Transverse colon (tissue), 4 donors: Measurements from ENCODE around the gene VSTM5.

ENCODE experiments used
- CTCF ChIP-seq, 5 experiments: fragments of 200-600 bp in 3 of 5; fragments of 450-650 bp in 2 of 5; sonication (generic) in 3 of 5; IDR thresholded peaks; 1 replicate in 2 of 5; 2 replicates in 3 of 5; pipeline ENCODE4 v1.5.1; 2016 to 2017; ENCODE audit warnings: antibody characterized with exemption in 5 of 5, inconsistent platforms in 3 of 5, mild to moderate bottlenecking in 2 of 5, moderate library complexity in 1 of 5
- EP300 ChIP-seq: sonication (generic); formaldehyde crosslinking; IDR thresholded peaks from one replicate; pipeline ENCODE4 v1.6.1; 2017; ENCODE audit warnings: antibody characterized with exemption, low read depth
- POLR2A ChIP-seq: fragments of 450-650 bp; IDR thresholded peaks from one replicate; pipeline ENCODE4 v1.6.1; 2016; ENCODE audit warnings: antibody characterized with exemption, mild to moderate bottlenecking, moderate library complexity
- POLR2AphosphoS5 ChIP-seq, 3 donors: sonication (generic); formaldehyde crosslinking; IDR thresholded peaks; one replicate each; pipeline ENCODE4 v1.6.1; 2016; ENCODE audit warnings: antibody characterized with exemption in 3 of 3

GRCh38 chr11:93775289-93775688, 75.1 kb downstream of the VSTM5 start:
- TF ChIP-seq POLR2AphosphoS5 (IDR thresholded peaks at IDR 0.05) (no peak), POLR2A (no peak), CTCF (IDR thresholded peaks at IDR 0.05) (no peak), EP300 (no peak)
